ENCODE measurements around the gene B4GALNT4.
"Not testable (repeated sequence)": the region's sequence is repeated elsewhere in the genome, so short reads cannot be mapped to it uniquely, and the experiment has no call there.

B4GALNT4 gene

GRCh38 chr11:360326-361280 lies 8.7 kb upstream of the B4GALNT4 start:
- DNase-seq = no peak

GRCh38 chr11:362642-363442 lies 6.5 kb upstream of the B4GALNT4 start:
- DNase-seq = no peak

- DNase-seq = not testable (repeated sequence)
These were observed 5.9 kb upstream of the B4GALNT4 start for GRCh38 chr11:363443-363805.

GRCh38 chr11:363948-364761 lies 5.1 kb upstream of the B4GALNT4 start:
- DNase-seq = peak; percentile 94

- DNase-seq = no peak
These were observed 4.1 kb upstream of the B4GALNT4 start for GRCh38 chr11:364991-365725.

GRCh38 chr11:365831-366230 lies 3.5 kb upstream of the B4GALNT4 start:
- DNase-seq = no peak

GRCh38 chr11:367956-368413 lies 1.3 kb upstream of the B4GALNT4 start:
- no peak for DNase-seq

GRCh38 chr11:368414-369335 lies 624 bp upstream of the B4GALNT4 start:
- DNase-seq = no peak

- DNase-seq = no peak
These were observed 1.0 kb downstream of the B4GALNT4 start for GRCh38 chr11:370070-370941.

- no peak for DNase-seq
These were observed 1.8 kb downstream of the B4GALNT4 start for GRCh38 chr11:371051-371450.

- no peak for DNase-seq
These were observed 2.7 kb downstream of the B4GALNT4 start for GRCh38 chr11:371716-372590.

GRCh38 chr11:372809-373715 lies 3.8 kb downstream of the B4GALNT4 start:
- no peak for DNase-seq

GRCh38 chr11:373716-374551 lies 4.6 kb downstream of the B4GALNT4 start:
- no peak for DNase-seq

GRCh38 chr11:375065-376025 lies 6.0 kb downstream of the B4GALNT4 start:
- DNase-seq = no peak

- no peak for DNase-seq
These were observed 7.4 kb downstream of the B4GALNT4 start for GRCh38 chr11:376531-377173.
